ENCODE measurements around the gene SOD2.
A peak's percentile ranks its signal among the peaks of the same experiment; 100 is the strongest.
"Not testable (repeated sequence)": the region's sequence is repeated elsewhere in the genome, so short reads cannot be mapped to it uniquely, and the experiment has no call there.

The SOD2 gene

DNA sequence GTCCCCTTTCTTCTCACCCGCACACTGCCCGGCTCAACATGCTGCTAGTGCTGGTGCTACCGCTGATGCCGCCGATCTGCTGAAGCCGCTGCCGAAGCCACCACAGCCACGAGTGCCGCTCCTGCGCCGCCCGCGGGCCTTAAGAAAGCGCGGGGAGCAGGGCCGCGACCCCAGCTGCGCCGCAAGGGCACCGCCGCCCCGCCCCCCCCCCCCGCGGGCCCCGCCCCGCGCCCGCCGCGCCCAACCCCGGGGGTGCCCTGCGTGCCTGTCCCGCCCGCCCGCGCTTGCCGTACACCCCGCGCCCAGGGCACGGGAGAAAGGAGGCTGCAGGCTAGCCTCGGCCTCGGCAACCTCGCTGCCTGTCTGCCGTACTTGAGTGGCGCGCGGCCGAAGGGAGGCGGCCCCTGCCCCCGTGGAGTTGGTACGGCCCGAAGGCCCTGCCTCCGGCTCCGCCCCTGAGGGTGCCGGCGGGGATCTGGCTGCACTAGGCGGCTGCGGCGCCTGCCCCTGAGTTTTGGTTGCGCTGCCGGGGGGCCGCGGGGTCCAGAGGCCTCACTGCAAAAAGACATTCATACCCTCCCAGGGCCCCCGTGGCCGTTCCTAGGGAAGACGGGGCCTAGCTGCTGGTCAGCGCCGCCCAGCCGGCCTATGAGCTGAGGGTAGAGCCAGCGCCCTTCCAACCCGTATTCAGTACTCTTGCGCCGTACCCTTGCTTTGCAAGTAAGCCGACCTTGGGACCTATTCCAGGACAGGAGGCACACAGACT lies at the start of gene SOD2:
Gene SOD2, minus strand, starts transcription at position 114 of the 766 bp plus-strand sequence. Its CDS starts 74 bp downstream, at position 40.
- peak; percentile 57 to 62 for DNase-seq (ENCODE audit: low read depth in 2 of 2)

DNA sequence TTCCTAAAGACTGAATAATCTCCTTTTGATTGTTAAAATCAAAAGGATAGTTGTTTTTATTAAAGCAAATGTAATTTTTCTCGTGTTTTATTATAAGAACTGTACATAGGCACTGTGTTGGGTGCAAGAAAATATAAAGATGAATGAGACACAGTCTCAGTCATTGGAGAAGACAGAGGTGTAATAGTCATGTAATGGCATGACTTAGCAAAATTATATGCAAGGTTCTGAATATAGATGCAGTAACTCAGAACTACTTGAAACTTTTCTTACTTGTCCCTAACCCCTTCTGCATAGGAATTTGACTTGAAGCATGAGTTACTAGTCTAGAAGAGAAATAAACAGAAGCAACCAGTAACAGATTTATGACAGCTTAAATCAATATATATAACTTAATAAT lies 49.1 kb upstream of the SOD2 start:
- no peak for DNase-seq (ENCODE audit: low read depth in 2 of 2)

DNA sequence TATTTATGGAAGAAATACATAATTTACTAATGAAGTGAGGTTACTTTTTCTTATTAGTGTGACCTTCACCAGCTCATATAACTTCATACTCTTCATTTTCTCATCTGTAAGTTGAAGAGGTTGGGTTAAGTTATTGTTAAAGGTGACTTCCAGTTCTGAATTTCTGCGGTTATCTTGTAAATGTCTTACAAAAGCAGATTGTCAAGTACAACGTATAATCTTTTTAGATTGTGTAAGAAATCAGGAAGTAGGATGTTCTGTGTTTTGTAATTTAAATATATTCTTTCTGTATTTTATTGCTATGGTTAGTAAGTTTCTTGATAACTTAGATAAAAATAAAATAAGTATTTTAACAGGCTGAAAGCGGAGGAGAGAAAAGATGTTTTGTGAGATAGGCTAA lies 46.3 kb upstream of the SOD2 start:
- no peak for DNase-seq (ENCODE audit: low read depth in 2 of 2)

GRCh38 chr6:159736908-159737307 lies 43.9 kb upstream of the SOD2 start:
- DNase-seq (ENCODE audit: low read depth in 2 of 2) = no peak

DNA sequence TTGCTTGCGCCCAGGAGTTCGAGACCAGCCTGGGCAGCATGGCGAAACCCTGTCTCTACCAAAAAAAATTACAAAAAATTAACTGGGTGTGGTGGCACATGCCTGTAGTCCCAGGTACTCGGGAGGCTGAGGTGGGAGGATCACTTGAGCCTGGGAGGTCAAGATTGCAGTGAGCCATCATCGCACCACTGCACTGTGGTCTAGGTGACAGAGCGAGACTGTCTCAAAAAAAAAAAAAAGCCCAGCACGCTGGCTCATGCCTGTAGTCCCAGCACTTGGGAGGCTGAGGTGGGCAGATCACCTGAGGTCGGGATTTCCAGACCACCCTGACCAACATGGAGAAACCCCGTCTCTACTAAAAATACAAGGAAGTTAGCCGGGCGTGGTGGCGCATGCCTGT lies 40.4 kb upstream of the SOD2 start:
- DNase-seq (ENCODE audit: low read depth in 2 of 2) = not testable (repeated sequence)

GRCh38 chr6:159732550-159732949 lies 39.5 kb upstream of the SOD2 start:
- not testable (repeated sequence) for DNase-seq (ENCODE audit: low read depth in 2 of 2)

GRCh38 chr6:159730332-159730676 lies 37.3 kb upstream of the SOD2 start:
- no peak for DNase-seq (ENCODE audit: low read depth in 2 of 2)

- DNase-seq (ENCODE audit: low read depth in 2 of 2) = no peak
These were observed 36.7 kb upstream of the SOD2 start for GRCh38 chr6:159729598-159730331.

DNA sequence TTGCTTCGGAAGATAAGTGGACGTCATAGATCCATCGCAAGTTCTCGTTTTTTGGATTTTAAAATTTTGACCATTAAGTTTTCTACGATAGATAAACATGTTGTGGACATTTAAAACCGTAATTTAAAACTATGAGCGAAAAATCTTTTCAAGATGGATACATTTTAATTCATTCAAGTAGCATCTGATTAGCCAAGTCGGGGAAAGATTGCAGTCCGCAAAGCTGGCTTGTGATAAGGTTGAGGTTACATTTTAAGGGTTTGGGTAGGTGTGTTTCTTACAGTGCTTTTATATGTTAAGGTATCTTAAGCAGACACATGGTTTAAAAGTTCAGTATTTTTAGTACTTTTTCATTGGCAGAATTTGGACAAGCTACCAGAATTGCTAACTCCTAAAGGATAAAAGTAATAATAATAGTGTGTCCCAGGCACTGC lies 35.5 kb upstream of the SOD2 start:
- no peak for DNase-seq (ENCODE audit: low read depth in 2 of 2)

- DNase-seq (ENCODE audit: low read depth in 2 of 2) = peak in 1 of 2 donors; percentile 9
These were observed 34.8 kb upstream of the SOD2 start for GRCh38 chr6:159727717-159728445.

DNA sequence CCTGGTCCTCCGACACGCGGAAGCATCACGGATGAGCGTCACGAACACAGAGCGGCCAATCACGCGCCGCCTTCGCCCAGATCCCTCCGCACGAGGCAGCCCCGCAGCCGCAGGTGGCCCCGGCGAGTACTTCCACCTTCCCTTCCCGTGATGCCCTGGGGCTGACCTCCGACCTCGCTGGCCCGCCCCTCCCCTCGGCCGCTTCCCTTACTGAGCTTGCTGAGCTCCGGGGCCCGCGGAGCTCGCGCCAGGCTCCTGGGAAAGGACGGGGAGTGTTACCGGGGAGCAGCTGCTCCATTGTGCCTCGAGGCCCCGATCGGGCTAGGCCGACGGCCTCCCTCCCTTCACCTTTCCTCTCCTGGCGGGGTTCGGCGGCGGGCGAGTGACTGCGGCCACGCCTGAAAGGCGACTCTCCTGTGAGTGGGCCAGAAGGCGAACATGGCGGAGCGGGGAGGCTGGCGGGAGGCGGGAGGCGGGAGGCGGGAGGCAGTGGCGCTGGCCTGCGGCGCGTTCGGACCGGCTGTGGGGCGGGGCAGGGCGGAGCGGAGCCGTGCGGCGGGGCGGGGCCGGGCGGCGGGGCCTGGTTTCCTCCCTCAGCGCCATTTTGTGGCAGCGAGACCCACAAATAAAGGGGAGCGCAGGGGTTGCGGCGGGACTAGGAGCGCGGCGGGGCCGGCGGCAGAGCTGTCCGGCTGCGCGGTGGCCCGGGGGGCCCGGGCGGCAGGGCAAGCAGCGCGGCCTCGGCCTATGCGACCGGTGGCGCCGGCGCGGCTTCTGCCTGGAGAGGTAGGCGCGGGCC lies 34.1 kb upstream of the SOD2 start, which contains the start of gene WTAP:
Gene WTAP, plus strand, starts transcription at position 589 of the 799 bp plus-strand sequence. CDS start 8,760 bp downstream, outside the sequence.
- peak; percentile 92 to 93 for DNase-seq (ENCODE audit: low read depth in 2 of 2)

DNA sequence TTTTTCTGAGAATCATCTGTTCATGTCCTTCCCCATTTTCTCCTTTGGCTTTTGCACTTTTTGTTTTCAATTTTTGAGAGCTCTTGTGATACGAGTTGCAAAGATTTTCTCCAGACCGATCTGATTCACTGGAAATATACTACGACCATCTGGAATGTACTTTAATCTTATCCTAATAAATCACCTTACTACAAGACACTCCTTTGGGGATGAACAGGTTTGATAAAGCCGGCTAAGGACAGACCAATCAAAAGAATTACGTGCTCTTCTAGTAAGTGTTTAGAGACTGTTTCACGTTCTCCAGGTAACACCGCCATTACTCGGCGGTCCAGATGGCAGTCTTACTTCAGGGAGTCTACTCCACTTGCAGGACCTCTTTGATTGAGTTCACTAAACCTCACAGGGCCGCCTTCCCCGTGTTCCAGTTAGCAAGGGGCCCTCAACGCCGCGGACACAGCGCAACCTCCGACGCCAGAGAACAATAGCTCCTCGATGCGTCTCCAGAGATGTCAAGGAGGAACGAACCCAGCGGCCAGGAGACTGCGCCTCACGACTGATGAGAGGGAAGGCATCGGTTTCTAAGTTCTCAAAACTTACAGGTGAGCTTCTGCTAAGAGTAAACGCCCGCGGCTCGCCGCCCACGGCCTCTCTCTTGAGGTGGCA lies 33.3 kb upstream of the SOD2 start:
- DNase-seq (ENCODE audit: low read depth in 2 of 2) = no peak

GRCh38 chr6:159725208-159725607 lies 32.2 kb upstream of the SOD2 start:
- DNase-seq (ENCODE audit: low read depth in 2 of 2) = not testable (repeated sequence)

- no peak for DNase-seq (ENCODE audit: low read depth in 2 of 2)
These were observed 31.7 kb upstream of the SOD2 start for GRCh38 chr6:159724778-159725177.

DNA sequence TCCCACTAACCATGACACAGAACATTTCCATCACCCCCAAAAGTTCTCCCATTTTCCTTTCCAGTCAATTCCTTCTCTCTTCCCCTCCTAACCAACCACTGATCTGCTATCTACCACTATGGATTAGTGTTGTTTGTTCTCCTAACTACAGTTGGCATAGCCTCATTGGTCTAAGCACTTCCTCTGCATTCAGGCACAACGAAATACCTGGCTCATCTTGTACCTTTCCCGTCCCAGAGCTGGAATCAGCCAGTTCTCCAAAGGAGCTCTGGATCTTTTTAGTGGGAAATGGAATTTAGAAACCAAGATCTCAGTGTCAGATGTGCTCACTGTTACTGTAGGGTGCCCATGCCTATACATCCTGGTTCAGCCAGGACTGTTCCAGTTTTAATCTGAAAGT lies 30.2 kb upstream of the SOD2 start:
- no peak for DNase-seq (ENCODE audit: low read depth in 2 of 2)

DNA sequence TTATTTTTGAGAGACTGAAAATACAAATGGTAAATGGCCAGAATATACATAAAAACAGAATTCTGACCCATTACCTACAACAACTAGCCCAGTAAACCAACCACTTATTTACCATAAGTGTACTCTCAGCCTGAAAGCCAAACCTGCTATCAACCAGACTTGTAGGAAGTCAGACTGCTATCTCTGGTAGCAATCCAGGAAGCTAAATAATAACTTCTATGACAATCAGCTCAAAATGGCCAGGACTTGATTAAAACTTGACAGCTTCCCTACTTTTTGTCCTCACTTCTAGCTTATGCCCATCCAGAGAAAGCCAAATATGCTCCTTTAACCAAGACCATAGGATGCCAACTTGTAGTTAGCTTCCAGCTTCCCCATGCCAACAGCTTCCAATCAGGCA lies 29.6 kb upstream of the SOD2 start:
- no peak for DNase-seq (ENCODE audit: low read depth in 2 of 2)

GRCh38 chr6:159721981-159722380 lies 28.9 kb upstream of the SOD2 start:
- DNase-seq (ENCODE audit: low read depth in 2 of 2) = not testable (repeated sequence)

DNA sequence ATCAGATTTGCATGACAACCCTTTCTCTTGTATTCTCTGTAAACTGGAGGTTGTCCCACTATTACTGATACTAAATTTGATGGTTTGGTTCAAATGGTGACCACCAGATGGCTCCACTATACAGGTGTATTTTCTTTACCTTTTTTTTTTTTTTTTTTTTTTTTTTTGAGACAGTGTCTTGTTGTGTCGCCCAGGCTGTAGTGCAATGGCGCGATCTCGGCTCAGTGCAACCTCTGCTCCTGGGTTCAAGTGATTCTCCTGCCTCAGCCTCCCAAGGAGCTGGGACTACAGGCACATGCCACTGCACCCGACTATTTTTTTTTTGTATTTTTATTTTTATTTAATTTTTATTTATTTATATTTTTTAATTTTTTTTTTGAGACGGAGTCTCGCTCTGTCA lies 27.7 kb upstream of the SOD2 start:
- no peak for DNase-seq (ENCODE audit: low read depth in 2 of 2)

DNA sequence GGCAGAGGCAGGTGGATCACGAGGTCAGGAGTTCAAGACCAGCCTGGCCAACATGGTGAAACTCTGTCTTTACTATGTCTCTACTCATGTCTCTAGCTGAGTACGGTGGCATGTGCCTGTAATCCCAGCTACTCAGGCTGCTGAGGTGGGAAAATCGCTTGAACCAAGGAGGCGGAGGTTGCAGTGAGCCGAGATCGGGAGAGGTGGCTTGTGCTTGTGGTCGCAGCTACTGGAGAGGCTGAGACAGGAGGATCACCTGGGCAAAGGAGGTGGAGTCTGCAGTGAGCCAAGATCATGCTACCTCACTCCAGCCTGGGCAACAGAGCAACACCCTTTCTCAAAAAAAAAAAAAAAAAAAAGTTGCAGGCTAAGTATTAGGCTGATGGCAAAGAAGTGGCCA lies 26.2 kb upstream of the SOD2 start:
- no peak for DNase-seq (ENCODE audit: low read depth in 2 of 2)

DNA sequence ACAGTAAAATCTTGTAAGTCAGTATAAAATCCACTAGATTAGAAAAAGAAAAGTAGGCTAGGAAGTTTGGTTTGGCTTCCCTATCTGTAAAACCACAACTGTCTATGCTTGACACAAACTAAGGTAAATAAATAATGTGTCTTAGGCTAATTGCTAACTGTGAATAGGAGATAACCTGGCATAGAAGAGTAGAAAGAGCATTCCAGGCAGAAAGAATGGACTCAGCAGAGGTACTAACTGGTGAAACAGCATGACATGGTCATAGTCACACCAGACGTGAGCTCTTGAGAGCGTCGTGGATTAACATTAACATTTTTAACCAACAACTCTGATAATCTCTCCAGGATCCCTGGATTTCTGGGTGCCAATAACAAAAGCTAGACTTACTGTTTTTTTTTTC lies 25.6 kb upstream of the SOD2 start:
- no peak for DNase-seq (ENCODE audit: low read depth in 2 of 2)
